ENCODE results near the gene PIEZO1. TPM values are rescaled to one million over a fixed set of nuclear protein-coding genes. Genes with fewer than 3 reads are reported as not detected.

Gene PIEZO1
- total RNA-seq, 1 experiment from 2014 or later, result 71.1 TPM

DNA sequence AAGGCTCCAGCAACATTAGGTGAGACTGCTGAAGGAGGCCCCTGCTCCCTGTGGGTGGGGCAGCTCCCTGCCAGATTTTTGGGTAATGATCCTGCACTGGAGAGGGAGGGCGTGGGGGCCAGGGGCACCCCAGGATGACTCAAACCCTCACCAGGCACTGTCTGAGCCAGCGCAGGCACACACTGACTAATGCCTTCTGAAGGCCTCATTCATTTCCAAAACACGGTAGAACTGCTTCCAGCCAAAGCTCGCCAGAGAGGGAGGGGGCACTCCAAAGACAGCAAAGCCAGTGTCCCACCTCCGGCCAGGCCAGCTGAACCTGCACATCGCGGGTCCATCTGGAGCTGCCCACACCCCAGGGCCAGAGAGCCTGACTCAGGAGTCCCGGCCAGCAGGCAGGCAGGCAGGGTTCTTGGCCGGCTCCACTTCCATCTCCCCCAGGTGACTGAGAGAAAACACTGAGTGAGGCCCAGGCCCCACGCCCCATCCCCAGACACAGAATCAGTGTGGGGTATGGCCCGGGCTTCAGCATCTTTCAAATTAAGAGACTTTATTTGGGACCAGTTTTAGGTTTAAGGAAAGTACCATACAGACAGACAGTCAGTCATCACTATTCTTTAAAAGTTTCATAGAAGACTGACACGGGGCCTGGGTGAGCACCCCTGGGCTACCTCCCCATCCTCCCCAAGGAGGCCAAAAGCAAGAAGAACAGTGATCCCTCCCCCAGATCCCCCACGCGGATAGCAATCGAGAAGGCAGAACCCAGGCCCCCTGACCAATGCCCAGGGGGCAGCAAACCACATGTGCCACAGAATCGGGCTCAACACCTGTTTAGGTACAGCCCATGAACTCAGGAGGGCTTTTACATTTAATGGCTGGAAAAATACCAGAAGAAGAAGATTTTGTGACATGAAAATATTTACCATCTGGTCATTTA, 2.3 kb downstream of the PIEZO1 start:
- Histone ChIP-seq H3K79me1 (ENCODE audit: insufficient read depth, low read depth, low read length, poor library complexity, severe bottlenecking) (no peaks in the 10 kb centered on the region), H3K4me1 (ENCODE audit: insufficient read depth, low read length) (no peaks in the 10 kb centered on the region), H3T11ph (ENCODE audit: low read length) (no peak overlapping the region), H3K23me2 (ENCODE audit: insufficient read length, low read depth, low read length, poor library complexity, severe bottlenecking) (peaks cover 10% of the 10 kb centered on the region), H3K23ac (ENCODE audit: insufficient read length, low read depth, low read length) (no peak overlapping the region), H3K18ac (ENCODE audit: insufficient read length, low read depth, low read length) (no peak overlapping the region), H3K27ac (ENCODE audit: insufficient read length, low read depth, low read length) (no peak overlapping the region), H4K20me1 (ENCODE audit: control insufficient read depth, insufficient read depth, insufficient read length) (peaks cover 2% of the 10 kb centered on the region), H2BK12ac (ENCODE audit: insufficient read length, low read depth, low read length) (no peak overlapping the region), H3K56ac (ENCODE audit: insufficient read length, low read depth, low read length) (no peak overlapping the region), H2BK5ac (ENCODE audit: insufficient read length, low read length) (no peak overlapping the region), H3K4me2 (ENCODE audit: insufficient read depth, insufficient read length, low read length) (peak overlapping the region; percentile 28), H4K5ac (ENCODE audit: insufficient read length, low read depth, low read length) (no peak overlapping the region), H3K9ac (ENCODE audit: extremely low read depth, insufficient read length, low read length) (no peak overlapping the region), H3K4ac (ENCODE audit: low read depth, low read length) (no peak overlapping the region), H4K91ac (ENCODE audit: insufficient read length, low read depth, low read length) (no peak overlapping the region), H2BK15ac (ENCODE audit: low read depth, low read length) (no peak overlapping the region), H3K14ac (ENCODE audit: insufficient read depth, low read length) (no peak overlapping the region), H2BK20ac (ENCODE audit: low read depth, low read length, poor library complexity, severe bottlenecking) (no peak overlapping the region), H2BK120ac (ENCODE audit: low read depth, low read length, poor library complexity, severe bottlenecking) (no peak overlapping the region), H3K27me3 (ENCODE audit: insufficient read depth, low read length) (no peaks in the 10 kb centered on the region), H3K79me2 (ENCODE audit: insufficient read depth, low read length) (peaks cover 4% of the 10 kb centered on the region; the same call in 1 of the 2 replicates), H4K8ac (replicated peaks; ENCODE audit: insufficient read length, low read depth, low read length) (no peak overlapping the region), H2AK5ac (ENCODE audit: insufficient read length, low read length) (no peak overlapping the region), H3K9me3 (ENCODE audit: control insufficient read depth, low read depth, low read length) (no peaks in the 10 kb centered on the region), H2AFZ (ENCODE audit: low read length) (no peak overlapping the region)
- no CpG with 5 or more reads among the region's 16 CpGs for WGBS (ENCODE audit: extremely low coverage, insufficient read length, low lambda C conversion rate)
- H3K27me3 Mint-ChIP-seq (ENCODE audit: low read depth), result peaks cover 6% of the 10 kb centered on the region; the same call in 1 of the 2 replicates
- no peaks in the 10 kb centered on the region for H3K36me3 Mint-ChIP-seq (ENCODE audit: insufficient read depth in 1 of 3, low read depth in 3 of 3)
- no peaks in the 10 kb centered on the region for H3K9me3 Mint-ChIP-seq
- TF ChIP-seq, protein P1, sequence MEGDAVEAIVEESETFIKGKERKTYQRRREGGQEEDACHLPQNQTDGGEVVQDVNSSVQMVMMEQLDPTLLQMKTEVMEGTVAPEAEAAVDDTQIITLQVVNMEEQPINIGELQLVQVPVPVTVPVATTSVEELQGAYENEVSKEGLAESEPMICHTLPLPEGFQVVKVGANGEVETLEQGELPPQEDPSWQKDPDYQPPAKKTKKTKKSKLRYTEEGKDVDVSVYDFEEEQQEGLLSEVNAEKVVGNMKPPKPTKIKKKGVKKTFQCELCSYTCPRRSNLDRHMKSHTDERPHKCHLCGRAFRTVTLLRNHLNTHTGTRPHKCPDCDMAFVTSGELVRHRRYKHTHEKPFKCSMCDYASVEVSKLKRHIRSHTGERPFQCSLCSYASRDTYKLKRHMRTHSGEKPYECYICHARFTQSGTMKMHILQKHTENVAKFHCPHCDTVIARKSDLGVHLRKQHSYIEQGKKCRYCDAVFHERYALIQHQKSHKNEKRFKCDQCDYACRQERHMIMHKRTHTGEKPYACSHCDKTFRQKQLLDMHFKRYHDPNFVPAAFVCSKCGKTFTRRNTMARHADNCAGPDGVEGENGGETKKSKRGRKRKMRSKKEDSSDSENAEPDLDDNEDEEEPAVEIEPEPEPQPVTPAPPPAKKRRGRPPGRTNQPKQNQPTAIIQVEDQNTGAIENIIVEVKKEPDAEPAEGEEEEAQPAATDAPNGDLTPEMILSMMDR (conservative IDR thresholded peaks at IDR 0.05), result no peak
- H3K4me3 Mint-ChIP-seq, result peak overlapping the region; percentile 46 to 73; a peak in 4 of 5 replicates
- no peak for DNase-seq
- peak overlapping the region in 1 of 3 experiments; percentile 19; a peak in 2 of 7 replicates for H3K27ac Mint-ChIP-seq
- H3K4me1 Mint-ChIP-seq, result peaks cover 28 to 30% of the 10 kb centered on the region in 2 experiments
